NCI-H1417 (cell line): Measurements from ENCODE around the gene PTGS1.
A peak's percentile ranks its signal among the peaks of the same experiment; 100 is the strongest.
"Not testable (repeated sequence)": the region's sequence is repeated elsewhere in the genome, so short reads cannot be mapped to it uniquely, and the experiment has no call there.

ENCODE experiments used
- DNase-seq, 3 experiments: peaks; one replicate each; lab custom pipeline; 2025; lab: John Stamatoyannopoulos, UW

Gene PTGS1

GRCh38 chr9:122370869-122371755 lies at the start of gene PTGS1:
PTGS1 (plus strand) TSS chr9:122371024; CDS start chr9:122371085, 61 bp downstream.
- peak in 2 of 3 experiments; percentile 47 to 64 for DNase-seq

GRCh38 chr9:122322553-122322952 lies 48.3 kb upstream of the PTGS1 start:
- DNase-seq: no peak

GRCh38 chr9:122324665-122325064 lies 46.2 kb upstream of the PTGS1 start:
- DNase-seq: not testable (repeated sequence)

GRCh38 chr9:122325124-122325523 lies 45.7 kb upstream of the PTGS1 start:
- DNase-seq: no peak

GRCh38 chr9:122327175-122327574 lies 43.6 kb upstream of the PTGS1 start:
- no peak for DNase-seq

GRCh38 chr9:122329597-122329996 lies 41.2 kb upstream of the PTGS1 start:
- peak in 2 of 3 experiments; percentile 51 to 78 for DNase-seq

- DNase-seq: not testable (repeated sequence)
Measured at GRCh38 chr9:122330466-122330865, 40.4 kb upstream of the PTGS1 start.

GRCh38 chr9:122331523-122331927 lies 39.3 kb upstream of the PTGS1 start:
- DNase-seq: no peak

GRCh38 chr9:122332083-122332482 lies 38.7 kb upstream of the PTGS1 start:
- peak in 2 of 3 experiments; percentile 25 to 70 for DNase-seq

GRCh38 chr9:122332644-122333043 lies 38.2 kb upstream of the PTGS1 start:
- no peak for DNase-seq

GRCh38 chr9:122333169-122333808 lies 37.5 kb upstream of the PTGS1 start:
- DNase-seq: no peak

- no peak for DNase-seq
Measured at GRCh38 chr9:122334916-122335315, 35.9 kb upstream of the PTGS1 start.

GRCh38 chr9:122336189-122336588 lies 34.6 kb upstream of the PTGS1 start:
- DNase-seq: no peak

GRCh38 chr9:122336866-122337555 lies 33.8 kb upstream of the PTGS1 start:
- no peak for DNase-seq

GRCh38 chr9:122337556-122337929 lies 33.3 kb upstream of the PTGS1 start:
- DNase-seq: peak in 1 of 3 experiments; percentile 59

GRCh38 chr9:122338536-122338935 lies 32.3 kb upstream of the PTGS1 start:
- DNase-seq: no peak

- DNase-seq: no peak
Measured at GRCh38 chr9:122338994-122339393, 31.8 kb upstream of the PTGS1 start.

- DNase-seq: no peak
Measured at GRCh38 chr9:122339579-122339978, 31.2 kb upstream of the PTGS1 start.

GRCh38 chr9:122340161-122340560 lies 30.7 kb upstream of the PTGS1 start:
- DNase-seq: no peak

GRCh38 chr9:122342323-122343050 lies 28.3 kb upstream of the PTGS1 start:
- no peak for DNase-seq

GRCh38 chr9:122346478-122347347 lies 24.1 kb upstream of the PTGS1 start:
- DNase-seq: peak in 2 of 3 experiments; percentile 73 to 82
